Skeletal muscle cell (primary cell): ENCODE data around the gene ABCA4.

ENCODE experiments used
- DNase-seq: peaks from one replicate; pipeline ENCODE4 v3.0.0-alpha.2; 2010; ENCODE audit warnings: low read depth
- H3K4me3 ChIP-seq: 2 replicates; pipeline ENCODE4 v1.5.1; 2011; ENCODE audit warnings: low read depth, mild to moderate bottlenecking, control low read depth, low read length, moderate library complexity

Gene ABCA4

GRCh38 chr1:94067196-94067595 is 53.8 kb downstream of the ABCA4 start:
- DNase-seq, result peak; percentile 25
- H3K4me3 ChIP-seq, result no peak overlapping the region

DNA sequence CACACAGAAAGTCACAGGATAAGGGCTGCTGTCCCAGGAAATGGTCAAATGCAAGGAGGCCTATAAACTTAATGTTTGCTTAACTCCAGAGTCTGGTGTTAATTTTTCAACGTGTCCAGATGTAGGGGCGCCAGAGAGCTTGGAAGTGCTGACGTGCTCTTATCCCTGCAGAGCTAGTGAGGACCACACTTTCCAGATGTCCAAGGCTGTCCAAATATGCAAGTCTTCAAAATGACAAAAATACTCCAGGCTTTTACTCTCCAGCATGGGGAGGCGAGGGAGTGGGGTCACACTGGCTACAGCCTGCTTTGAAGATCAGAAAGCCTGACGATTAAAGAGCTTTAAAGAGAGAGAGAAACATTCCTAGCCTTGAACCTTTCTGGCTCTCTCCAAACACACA is 57.6 kb downstream of the ABCA4 start:
- no peak for DNase-seq

GRCh38 chr1:94061513-94062443 is 59.2 kb downstream of the ABCA4 start:
- peak; percentile 36 for DNase-seq
- H3K4me3 ChIP-seq, result no peak overlapping the region

More for the DNA sequence above, 57.6 kb downstream of the ABCA4 start:
- H3K4me3 ChIP-seq, result no peak overlapping the region

- no peak overlapping the region for H3K4me3 ChIP-seq
Observed at GRCh38 chr1:94060720-94061119, 60.2 kb downstream of the ABCA4 start.

DNA sequence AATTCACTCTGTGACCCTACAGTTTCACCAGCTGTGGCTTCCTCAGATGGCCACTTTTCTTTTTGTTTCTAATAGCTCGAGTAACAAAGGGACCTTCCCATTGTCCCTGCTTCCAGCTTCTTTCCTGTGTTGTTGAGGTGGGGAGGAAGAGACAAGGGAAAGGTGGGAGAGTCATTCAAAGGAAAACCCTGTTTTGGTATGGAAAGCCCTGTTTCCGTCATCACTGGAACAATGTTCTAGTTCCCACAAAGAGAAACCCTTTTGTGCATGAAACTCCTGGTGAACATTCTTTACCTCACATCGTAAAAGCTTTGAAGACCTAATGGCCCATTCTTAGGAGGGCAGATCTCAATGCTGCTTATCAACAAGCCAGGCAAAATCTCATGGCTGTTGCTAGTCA is 62.2 kb downstream of the ABCA4 start:
- no peak overlapping the region for H3K4me3 ChIP-seq
- no peak for DNase-seq

More at GRCh38 chr1:94060720-94061119, 60.2 kb downstream of the ABCA4 start:
- no peak for DNase-seq

DNA sequence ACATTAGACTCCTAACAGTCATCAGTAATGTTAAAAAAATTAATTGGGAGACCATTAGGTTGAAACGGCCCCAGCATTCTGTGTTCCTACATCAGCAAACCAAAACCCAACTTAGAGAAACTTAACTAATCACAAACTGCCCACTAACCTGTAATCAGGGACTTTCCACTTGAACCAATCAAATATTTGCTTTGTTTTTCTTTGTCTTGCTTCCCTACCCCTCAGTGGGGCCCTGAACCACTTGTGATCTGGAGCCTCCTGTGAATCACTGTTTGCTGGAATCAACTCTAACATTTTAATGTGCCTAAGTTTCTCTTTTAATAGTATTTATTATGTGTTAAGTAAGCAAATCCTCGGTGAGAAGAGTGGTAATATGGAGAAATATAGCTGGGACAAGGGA is 64.0 kb downstream of the ABCA4 start:
- H3K4me3 ChIP-seq, result no peak overlapping the region
- DNase-seq, result no peak

GRCh38 chr1:94056171-94056570 is 64.8 kb downstream of the ABCA4 start:
- no peak for DNase-seq

DNA sequence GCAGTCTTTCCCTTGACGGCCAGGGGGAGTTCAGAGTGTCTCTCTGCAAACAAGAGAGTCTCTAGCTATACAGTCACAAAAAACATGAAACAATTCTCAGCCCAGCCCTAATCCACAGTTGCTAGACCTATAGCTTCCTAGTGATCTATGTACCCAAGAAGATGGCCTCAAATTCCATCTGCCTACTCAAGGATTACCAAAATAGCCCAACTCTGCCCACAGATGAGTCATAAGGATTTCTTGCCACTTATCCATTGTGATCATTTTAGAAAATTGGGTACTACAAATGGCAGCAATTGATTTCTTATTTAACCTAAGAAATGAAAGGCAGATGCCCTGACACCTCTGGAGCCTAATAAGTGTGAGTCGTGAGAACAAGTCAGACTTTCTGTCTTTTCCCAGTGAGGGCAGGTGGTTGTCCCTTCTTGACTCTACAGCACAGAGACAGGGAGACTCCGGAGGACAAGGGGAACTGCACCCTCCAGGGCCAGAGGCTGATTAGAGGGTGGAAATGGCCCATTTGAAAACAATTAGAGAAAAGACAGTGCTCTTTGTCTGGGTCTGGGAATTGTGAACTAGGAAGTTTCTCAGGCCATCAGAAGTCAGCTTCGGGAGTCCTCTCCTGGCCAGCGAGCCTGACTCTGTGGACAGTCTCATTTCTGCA is 65.4 kb downstream of the ABCA4 start:
- DNase-seq, result peak; percentile 31
- no peak overlapping the region for H3K4me3 ChIP-seq

More at GRCh38 chr1:94056171-94056570, 64.8 kb downstream of the ABCA4 start:
- H3K4me3 ChIP-seq, result no peak overlapping the region

DNA sequence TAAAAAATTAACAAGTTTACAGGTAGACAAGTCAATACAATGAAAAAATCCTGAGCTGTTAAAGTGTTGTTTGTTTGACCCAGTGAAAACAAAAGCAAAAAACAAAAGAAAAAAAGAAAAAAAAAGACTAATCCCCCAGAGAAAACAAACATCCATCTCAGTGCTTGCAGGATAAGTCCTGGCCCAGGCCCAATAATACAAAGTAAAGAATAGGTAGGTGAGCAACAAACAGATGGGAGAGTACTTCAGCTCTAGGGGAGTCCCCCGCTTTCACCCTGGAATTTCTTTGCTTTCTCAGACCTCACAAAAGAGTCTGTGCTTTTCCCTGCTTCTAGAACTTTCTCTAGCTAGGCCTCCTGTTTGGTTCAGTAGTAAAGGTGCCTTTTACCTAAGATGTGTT is 70.3 kb downstream of the ABCA4 start:
- DNase-seq, result no peak
- no peak overlapping the region for H3K4me3 ChIP-seq

DNA sequence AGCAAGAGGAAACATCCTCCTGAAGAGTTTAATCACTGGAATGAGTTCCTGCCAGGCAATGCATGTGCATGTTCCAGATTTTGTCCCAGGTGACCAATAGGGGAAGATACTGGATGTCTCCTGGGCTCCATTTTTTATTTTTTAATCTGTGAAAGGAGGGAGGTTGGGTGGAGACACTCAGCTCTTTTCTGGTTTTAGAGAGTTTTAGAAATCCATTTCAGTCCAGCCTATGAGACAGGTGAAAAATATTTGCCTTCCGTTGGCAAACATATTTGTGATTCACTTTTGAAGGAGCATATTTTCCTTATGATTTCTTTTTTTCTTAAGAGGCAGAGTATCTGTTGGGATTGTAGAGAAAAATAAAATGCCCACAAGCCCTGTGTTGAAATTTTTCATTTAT is 70.7 kb downstream of the ABCA4 start:
- DNase-seq, result no peak
- no peak overlapping the region for H3K4me3 ChIP-seq

GRCh38 chr1:94049791-94050190 is 71.2 kb downstream of the ABCA4 start:
- H3K4me3 ChIP-seq, result no peak overlapping the region
- DNase-seq, result no peak

DNA sequence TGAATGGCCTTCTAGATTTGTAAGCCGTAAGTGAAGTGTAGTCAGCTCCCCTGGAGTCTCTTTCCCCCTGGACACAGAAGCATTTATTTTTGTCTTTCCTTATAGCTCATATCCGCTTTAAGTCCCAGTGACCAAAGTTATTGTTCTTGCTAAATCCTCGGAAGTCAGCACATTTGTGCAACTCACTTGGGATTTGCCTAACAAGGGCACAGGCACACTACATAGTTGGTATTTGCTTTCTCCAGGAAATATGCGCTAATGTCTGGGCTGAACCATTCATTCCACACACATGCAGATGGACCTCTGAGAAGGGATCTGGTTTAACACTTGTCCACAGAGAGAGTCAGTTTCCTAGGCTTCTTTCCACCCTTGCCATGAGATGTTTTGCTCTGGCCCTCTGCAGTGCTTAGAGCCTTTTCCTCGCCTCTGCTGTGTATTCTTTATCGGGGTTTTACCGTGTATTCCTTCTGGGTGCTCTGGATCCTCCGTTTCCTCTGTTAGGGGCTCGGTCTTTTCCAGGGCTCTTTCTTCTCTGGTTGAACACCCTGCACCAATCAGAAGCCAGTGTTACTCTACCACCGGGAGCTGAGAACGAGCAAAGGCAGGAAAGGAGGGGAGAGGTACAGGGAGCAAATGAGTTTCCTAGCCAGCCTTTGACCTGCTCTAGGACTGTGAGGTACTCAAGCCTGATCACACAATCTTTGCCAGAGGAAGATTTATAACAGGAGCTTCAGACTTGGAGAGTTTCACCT is 72.4 kb downstream of the ABCA4 start:
- H3K4me3 ChIP-seq, result no peak overlapping the region
- DNase-seq, result peak; percentile 85

GRCh38 chr1:94047949-94048348 is 73.0 kb downstream of the ABCA4 start:
- DNase-seq, result no peak
- no peak overlapping the region for H3K4me3 ChIP-seq

- H3K4me3 ChIP-seq, result no peak overlapping the region
- DNase-seq, result peak; percentile 89
Observed at GRCh38 chr1:94045465-94046056, 75.4 kb downstream of the ABCA4 start.

DNA sequence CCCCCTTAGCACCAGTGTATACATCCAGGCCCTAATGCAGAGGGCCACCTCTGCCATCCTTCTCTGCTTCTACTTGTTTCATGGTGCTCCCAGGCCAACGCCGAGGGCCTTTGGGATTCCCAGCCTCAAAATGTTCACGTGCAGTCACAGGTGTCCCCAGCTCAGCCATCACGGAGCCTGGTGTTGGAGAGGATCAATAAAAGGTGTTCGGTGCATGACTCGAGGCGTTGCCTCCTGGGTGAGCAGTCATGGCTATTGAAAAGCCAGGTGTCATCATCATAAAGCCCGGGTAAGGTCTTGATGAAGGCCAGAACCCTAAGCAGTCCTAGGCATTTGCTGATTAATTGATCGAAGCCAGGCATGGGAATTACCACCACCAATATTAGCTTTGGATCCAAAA is 76.1 kb downstream of the ABCA4 start:
- no peak overlapping the region for H3K4me3 ChIP-seq
- no peak for DNase-seq

DNA sequence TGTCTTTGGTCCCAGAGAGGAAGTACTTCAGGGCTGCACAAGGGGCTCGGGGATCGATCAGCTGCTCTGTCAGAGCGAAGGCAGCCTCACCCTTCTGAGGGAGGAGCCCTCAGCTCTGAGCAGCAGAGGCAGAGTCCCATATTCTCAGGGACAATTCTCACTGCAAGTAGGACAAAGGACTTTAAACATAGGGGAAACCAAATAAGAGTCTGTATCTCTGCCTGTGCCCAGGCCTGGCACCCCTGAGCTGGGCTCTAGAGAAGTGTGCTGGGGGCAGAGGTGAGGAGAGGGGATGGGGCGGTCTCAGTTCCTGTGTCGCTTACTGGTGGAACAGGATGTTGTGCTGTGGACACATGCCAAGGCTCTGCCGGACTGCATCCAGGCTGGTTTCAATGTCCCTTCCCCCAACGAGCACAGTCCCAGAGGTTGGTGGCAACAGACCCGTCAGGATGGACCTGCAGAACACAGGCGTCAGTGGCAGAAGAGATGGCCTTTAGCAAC is 76.6 kb downstream of the ABCA4 start:
- no peak for DNase-seq
- no peak overlapping the region for H3K4me3 ChIP-seq

GRCh38 chr1:94043738-94044289 is 77.1 kb downstream of the ABCA4 start:
- H3K4me3 ChIP-seq, result no peak overlapping the region

GRCh38 chr1:94042388-94042787 is 78.6 kb downstream of the ABCA4 start:
- no peak for DNase-seq
- no peak overlapping the region for H3K4me3 ChIP-seq

More at GRCh38 chr1:94043738-94044289, 77.1 kb downstream of the ABCA4 start:
- no peak for DNase-seq
